HFFc6 (cell line): ENCODE data around the gene ZFYVE26. TPM values are rescaled to one million over a fixed set of nuclear protein-coding genes. Genes with fewer than 3 reads are reported as not detected.

Experiments used
- DNase-seq: peaks from one replicate; pipeline ENCODE4 v3.0.0-alpha.2; 2018
- H3K27ac Mint-ChIP-seq: 2 replicates; pipeline ENCODE4 v1.8.0; 2020; ENCODE audit warnings: mild to moderate bottlenecking, mixed read lengths
- H3K27me3 Mint-ChIP-seq: 2 replicates; pipeline ENCODE4 v1.8.0; 2021; ENCODE audit warnings: mild to moderate bottlenecking, moderate library complexity, mixed read lengths; ENCODE audit not compliant: insufficient read depth
- H3K36me3 Mint-ChIP-seq: 2 replicates; pipeline ENCODE4 v1.8.0; 2021; ENCODE audit warnings: low read depth, mixed read lengths
- H3K4me1 Mint-ChIP-seq: 2 replicates; pipeline ENCODE4 v1.8.0; 2020; ENCODE audit warnings: low read depth, mixed read lengths
- H3K4me3 Mint-ChIP-seq: 2 replicates; pipeline ENCODE4 v1.8.0; 2020; ENCODE audit warnings: mild to moderate bottlenecking, moderate library complexity, mixed read lengths
- H3K9me3 Mint-ChIP-seq: 2 replicates; pipeline ENCODE4 v1.8.0; 2020; ENCODE audit warnings: mild to moderate bottlenecking, mixed read lengths
- CTCF ChIP-seq: fragments of 200-600 bp; sonication (generic); IDR thresholded peaks from 2 replicates; pipeline ENCODE4 v1.5.0; 2021; ENCODE audit warnings: antibody characterized with exemption, mild to moderate bottlenecking
- total RNA-seq, 6 experiments: library from RNA; stranded (reverse); fragmentation: NEBNext Ultra II Directional; extraction: Animal tissue kit (Norgen Biotek cat#: 25700); gene quantifications; 2 replicates in 1 of 6; 3 replicates in 5 of 6; pipeline ENCODE4 v1.2.3, GENCODE V29; 2021

Gene ZFYVE26
- total RNA-seq, 6 experiments from 2014 or later = 12.8 to 17.2 (median 14.7) TPM

DNA sequence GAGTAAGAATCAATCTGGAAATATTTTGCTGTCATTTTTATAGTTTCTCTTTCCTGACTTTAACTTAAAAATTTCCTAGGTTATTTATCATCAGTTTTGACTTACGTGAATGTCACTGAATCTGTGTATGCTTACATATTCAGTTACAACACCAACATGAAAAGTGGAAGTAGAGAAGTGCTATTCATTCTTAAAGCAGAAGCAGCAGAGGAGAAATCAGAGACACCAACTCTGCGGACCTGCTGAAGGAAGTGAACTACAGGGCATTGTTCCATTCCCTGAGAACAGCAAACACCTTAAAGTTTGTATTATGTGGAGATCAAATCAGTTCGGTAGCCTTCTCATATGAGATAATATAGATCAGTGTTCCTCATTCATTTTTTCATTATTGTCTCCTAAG is 37.3 kb upstream of the ZFYVE26 start:
- Mint-ChIP-seq H3K9me3 (no peaks in the 10 kb centered on the region), H3K4me1 (peaks cover 2% of the 10 kb centered on the region), H3K36me3 (peaks cover 6% of the 10 kb centered on the region; the same call in 1 of the 2 replicates), H3K4me3 (no peak overlapping the region), H3K27ac (no peak overlapping the region), H3K27me3 (no peaks in the 10 kb centered on the region; the same call in none of the 2 replicates)
- TF ChIP-seq CTCF = no peak
- no peak for DNase-seq

- no peak for DNase-seq
- Mint-ChIP-seq H3K36me3 (peaks cover 11% of the 10 kb centered on the region; the same call in 1 of the 2 replicates), H3K9me3 (no peaks in the 10 kb centered on the region; the same call in 1 of the 2 replicates), H3K27ac (no peak overlapping the region), H3K4me1 (no peaks in the 10 kb centered on the region), H3K4me3 (no peak overlapping the region), H3K27me3 (no peaks in the 10 kb centered on the region; the same call in 1 of the 2 replicates)
- TF ChIP-seq CTCF = no peak
Measured at GRCh38 chr14:67852926-67853604, 36.7 kb upstream of the ZFYVE26 start.

DNA sequence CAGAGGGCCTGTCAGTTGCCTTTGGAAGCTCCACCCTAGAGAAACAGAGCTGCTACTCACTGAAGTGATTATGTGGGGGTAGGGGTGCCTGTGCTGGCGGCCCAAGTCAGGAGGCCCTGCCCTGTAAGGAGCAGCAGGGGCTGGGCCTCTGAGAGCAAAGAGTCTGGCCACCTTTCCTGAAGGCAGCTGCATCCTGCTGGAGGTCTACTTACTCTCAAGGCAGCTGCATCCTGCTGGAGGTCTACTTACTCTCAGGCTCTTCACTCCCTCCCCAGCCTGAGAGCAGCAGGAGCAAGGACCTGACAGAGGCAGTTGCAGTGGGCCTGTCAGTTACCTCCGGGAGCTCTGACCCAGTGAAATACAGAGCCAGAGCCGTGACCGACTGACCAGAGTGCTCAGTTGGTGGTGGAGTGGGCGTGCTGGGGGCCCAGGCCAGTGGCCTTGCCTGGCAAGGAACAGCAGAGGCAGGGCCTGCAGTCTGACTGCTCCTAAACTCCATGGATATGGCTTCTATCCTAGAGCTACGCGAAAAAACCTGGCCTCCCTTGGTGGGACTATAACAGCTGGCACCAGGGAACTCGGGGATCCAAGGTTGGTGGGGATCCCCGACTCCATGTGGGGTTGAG is 35.5 kb upstream of the ZFYVE26 start:
- no peak for TF ChIP-seq CTCF
- DNase-seq = no peak
- H3K9me3 Mint-ChIP-seq = peaks cover 4% of the 10 kb centered on the region
- no peak overlapping the region for H3K27ac Mint-ChIP-seq
- no peaks in the 10 kb centered on the region for H3K27me3 Mint-ChIP-seq
- H3K36me3 Mint-ChIP-seq = peaks cover 18% of the 10 kb centered on the region
- H3K4me1 Mint-ChIP-seq = no peaks in the 10 kb centered on the region
- H3K4me3 Mint-ChIP-seq = no peak overlapping the region

DNA sequence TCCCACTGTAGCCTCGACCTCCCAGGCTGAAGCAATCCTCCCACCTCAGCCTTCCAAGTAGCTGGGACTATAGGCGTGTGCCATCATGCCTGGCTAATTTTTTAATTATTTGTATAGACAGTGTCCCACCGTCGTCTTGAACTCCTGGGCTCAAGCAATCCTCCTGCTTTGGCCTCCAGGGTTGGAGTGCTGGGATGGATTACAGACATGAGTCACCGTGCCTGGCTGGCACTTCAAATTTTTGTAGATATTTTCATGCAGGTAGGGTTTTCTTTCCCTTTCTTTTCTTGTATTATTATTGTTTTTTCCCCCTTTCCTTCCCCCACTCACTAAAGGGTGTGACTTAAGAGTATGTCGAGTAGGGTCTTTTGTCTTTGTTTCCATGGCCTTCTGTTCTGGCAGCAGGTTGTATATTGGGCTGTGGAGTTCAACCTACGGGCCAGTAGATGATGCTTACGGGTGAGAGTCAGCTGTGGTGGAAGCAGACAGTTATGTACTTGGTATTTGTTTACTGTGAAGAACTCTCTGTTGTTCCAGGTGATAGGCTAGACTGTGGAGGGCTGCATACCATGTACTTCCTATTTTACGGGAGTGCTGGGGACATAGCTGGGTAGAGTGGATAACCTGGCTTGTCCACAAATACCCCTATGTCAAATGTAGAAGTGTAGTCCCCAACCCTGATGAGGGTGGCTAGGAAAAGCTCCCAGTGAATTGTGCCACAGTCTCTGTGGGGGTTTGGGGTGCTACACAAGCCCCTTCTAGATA is 33.9 kb upstream of the ZFYVE26 start:
- H3K36me3 Mint-ChIP-seq = peaks cover 23% of the 10 kb centered on the region
- TF ChIP-seq CTCF = no peak
- H3K27me3 Mint-ChIP-seq = no peaks in the 10 kb centered on the region
- no peak overlapping the region for H3K27ac Mint-ChIP-seq
- H3K9me3 Mint-ChIP-seq = peaks cover 4% of the 10 kb centered on the region
- no peaks in the 10 kb centered on the region for H3K4me1 Mint-ChIP-seq
- H3K4me3 Mint-ChIP-seq = no peak overlapping the region
- DNase-seq = no peak

DNA sequence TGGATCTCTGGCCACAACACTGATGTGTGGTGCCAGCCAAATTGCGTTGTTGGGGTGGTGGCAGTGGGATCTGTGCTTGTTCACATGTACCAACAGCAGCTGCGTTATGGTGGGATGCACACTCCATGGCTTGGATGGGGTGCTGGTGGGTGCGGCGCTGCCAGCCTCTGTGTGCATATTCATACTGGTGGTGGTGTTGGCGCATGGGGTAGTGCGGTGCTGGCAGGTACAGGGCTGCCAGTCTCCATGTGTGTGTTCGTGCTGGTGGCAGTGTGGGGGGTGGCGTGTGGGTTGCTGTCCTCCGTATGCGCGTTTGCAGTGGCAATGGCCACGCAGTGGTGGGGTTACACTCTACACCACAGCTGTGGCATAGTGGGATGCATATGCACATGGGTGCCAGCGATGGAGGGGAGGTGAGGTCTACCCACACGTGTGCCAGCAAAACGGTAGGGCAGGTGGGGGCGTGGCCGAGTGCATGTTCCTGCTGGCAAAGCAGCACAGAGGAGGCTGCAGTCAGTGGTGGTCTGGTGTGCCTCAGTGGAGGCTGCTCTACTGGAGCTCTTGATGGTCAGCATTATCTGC is 29.7 kb upstream of the ZFYVE26 start:
- TF ChIP-seq CTCF = no peak
- H3K27ac Mint-ChIP-seq = no peak overlapping the region
- H3K4me1 Mint-ChIP-seq = no peaks in the 10 kb centered on the region
- DNase-seq = no peak
- H3K4me3 Mint-ChIP-seq = no peak overlapping the region
- H3K27me3 Mint-ChIP-seq = no peaks in the 10 kb centered on the region
- peaks cover 4% of the 10 kb centered on the region for H3K9me3 Mint-ChIP-seq
- peaks cover 23% of the 10 kb centered on the region for H3K36me3 Mint-ChIP-seq
